NCI-H2029 (cell line): Measurements from ENCODE around the gene ACOT4.
"Not testable (repeated sequence)": the region's sequence is repeated elsewhere in the genome, so short reads cannot be mapped to it uniquely, and the experiment has no call there.

Experiments used
- DNase-seq: peaks from one replicate; lab custom pipeline; 2025; lab: John Stamatoyannopoulos, UW

ACOT4 gene

DNA sequence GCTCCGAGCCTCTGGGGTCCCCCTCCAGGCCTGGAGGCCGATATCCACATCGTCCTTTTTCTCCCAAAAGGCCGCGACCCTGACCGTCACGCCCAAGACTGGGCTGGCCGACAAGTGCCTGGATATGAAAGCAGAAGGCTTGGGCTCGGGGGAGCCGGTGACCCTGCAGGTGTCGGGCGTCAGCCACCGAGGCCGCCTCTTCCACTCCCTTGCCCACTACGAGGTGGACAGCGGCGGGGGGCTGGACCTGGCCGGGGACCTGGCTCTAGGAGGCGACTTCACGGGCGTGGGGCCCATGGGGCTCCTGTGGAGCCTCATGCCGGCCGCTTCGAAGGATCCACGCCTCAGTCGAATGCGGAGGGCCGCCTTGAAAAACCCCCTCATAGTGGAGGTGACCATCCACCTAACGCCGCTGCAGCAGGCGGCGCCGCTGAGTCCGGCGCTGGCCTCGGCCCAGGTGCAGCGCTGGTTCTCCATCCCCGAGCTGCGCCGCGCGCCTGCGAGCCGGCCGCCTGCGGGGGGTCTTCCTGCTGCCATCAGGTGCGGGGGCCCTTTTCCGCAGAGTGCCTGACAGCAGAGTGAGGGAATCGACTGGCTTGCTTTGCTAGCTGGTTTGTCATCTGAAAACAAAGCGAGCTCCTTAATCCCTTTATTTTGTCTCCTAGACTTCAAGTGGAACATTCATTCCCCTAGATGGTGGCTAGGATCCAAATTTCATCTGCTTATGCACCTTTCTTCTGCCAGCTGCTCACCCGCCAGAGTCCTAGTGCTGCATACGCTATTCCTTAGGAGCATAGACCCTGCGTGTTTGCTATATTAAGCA, 42.5 kb downstream of the ACOT4 start:
- no peak for DNase-seq

DNA sequence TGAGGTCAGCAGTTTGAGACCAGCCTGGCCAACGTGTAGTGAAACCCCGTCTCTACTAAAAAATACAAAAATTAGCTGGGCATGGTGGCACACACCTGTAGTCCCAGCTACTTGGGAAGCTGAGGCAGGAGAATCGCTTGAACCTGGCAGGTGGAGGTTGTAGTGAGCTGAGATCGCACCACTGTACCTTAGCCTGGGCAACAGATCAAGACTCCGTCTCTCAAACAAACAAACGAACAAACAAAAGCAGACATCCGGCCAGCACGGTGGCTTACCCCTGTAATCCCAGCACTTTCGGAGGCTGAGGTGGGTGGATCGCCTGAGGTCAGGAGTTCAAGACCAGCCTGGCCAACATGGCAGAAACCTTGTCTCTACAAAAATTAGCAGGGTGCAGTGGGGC, 44.7 kb downstream of the ACOT4 start:
- DNase-seq: not testable (repeated sequence)

DNA sequence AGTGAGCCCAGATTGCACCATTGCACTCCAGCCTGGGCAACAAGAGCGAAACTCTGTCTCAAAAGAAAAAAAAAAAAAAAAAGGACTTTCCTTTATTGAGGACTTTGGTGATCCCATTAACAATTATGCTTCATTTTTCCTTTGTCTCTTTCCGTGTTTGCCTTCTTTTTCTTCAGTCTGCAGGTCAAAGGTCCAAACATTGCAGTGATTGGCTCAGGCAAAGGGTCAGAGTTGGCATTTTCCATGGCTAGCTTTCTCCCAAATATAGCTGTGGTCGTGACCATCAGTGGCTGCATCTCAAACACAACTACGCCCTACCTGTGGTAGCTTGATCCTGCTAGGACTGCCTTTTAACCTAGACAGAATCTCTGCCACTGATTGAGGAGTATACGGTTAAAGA, 46.2 kb downstream of the ACOT4 start:
- DNase-seq: no peak

DNA sequence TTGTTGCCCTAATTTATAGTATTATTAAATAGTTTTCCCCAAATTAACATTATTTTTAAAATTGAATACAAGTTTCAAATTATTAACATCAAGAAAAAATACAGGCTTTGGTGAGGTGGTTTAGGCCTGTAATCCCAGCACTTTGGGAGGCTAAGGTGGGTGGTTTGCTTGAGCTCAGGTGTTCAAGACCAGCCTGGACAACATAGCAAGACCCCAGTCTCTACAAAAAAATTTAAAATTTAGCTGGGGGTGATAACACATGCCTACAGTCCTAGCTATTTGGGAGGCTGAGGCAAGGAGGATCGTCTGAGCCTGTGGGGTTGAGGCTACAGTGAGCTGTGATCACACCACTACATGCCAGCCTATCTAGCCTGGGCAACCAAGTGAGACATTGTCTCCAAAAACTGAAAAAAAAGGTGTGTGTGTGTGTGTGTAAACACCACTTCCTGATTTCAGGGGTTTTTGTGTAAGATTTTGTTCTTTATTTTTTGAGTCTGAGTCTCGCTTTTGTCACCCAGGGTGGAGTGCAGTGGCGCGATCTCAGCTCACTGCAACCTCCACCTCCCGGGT, 49.2 kb downstream of the ACOT4 start:
- DNase-seq: no peak

DNA sequence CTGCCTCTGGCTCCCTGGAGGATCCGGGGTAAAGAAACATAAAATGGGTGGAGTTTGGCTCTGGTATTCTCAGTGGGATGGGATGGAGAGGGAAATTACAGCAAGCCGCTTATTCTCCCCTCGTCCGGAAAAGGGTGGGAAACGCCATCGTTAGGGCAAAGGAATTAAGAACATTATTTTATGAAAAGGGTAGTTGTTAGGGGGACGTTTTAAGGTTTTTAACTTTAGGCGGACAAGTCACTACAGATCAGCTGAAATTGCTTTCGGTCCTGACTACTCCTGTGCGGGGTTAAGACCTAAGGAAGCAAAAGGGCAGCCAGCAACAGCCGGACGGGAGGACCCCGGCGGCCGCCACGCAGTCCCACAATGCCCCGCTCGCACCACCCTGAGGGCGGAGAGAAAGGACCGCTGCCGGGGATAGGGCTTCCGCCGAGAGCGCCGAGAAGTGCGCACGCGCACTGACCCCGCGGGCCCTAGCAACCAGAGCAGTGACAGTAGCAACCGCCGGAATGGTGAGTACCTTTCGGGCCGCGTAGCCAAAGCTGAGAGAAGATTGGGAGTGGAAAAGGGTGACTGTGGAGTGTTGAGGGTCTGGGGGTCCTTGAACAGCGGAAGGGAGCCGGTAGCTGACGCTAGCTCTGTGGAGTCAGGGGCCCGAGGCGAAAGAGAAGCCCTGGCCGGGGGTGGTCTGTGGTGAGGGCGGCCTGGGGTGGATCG, 53.0 kb downstream of the ACOT4 start, which contains the start of gene DNAL1:
Gene DNAL1 (plus strand): TSS at position 456 of the 717 bp plus-strand sequence. CDS start 54 bp downstream, at position 510.
- peak; percentile 68 for DNase-seq

DNA sequence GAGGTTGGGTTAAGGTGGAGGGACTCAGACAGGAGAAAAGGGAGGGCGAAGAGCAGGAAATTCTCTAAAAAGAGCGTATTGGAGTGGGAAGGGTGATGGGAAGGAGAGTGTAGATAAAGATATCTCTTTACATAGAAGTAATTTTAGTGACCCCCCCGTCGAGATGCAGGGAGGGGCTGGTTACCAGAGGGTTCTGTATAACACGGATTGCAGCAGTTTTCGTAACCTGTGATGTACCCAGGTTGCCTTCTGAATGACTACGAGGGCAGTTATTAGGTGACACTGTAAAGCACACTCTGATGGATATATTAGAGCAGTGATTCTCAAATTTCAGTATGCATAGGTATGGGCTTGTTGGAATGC, 53.6 kb downstream of the ACOT4 start:
- no peak for DNase-seq
